ENCODE results near the gene C11orf65.
"Not testable (repeated sequence)": the region's sequence is repeated elsewhere in the genome, so short reads cannot be mapped to it uniquely, and the experiment has no call there.

The C11orf65 gene

DNA sequence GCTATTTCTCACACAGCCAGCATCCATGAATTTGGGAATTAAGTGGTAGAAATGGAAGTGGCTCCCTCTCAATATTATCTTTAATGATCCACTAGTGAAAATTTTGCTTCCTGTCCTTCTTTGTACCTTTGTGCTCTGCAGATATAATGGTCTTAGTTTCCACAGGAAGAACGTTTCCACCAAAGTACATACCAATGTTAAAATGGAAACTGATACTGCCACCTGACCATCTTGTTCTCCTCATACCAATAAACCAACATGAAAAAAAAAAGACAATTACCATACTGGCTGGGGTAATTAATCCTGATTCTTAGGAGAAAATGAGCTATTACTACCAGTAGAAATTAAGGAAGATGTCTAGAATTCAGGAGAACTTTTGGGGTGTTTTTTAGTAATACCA lies 32.3 kb downstream of the C11orf65 start:
- ChIA-PET POLR2A (ENCODE audit: low non-redundant PET) (no interaction called here), CTCF (no interaction called here)
- H3K27ac ChIP-seq = no peak overlapping the region
- no peak for DNase-seq (ENCODE audit: low spot score)
- TF ChIP-seq, protein P1, sequence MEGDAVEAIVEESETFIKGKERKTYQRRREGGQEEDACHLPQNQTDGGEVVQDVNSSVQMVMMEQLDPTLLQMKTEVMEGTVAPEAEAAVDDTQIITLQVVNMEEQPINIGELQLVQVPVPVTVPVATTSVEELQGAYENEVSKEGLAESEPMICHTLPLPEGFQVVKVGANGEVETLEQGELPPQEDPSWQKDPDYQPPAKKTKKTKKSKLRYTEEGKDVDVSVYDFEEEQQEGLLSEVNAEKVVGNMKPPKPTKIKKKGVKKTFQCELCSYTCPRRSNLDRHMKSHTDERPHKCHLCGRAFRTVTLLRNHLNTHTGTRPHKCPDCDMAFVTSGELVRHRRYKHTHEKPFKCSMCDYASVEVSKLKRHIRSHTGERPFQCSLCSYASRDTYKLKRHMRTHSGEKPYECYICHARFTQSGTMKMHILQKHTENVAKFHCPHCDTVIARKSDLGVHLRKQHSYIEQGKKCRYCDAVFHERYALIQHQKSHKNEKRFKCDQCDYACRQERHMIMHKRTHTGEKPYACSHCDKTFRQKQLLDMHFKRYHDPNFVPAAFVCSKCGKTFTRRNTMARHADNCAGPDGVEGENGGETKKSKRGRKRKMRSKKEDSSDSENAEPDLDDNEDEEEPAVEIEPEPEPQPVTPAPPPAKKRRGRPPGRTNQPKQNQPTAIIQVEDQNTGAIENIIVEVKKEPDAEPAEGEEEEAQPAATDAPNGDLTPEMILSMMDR (conservative IDR thresholded peaks at IDR 0.05; ENCODE audit: low read depth) = no peak

- ChIA-PET POLR2A (ENCODE audit: low non-redundant PET) (no interaction called here), CTCF (interaction anchor here (0.6 to 0.7 kb wide), 2 partner anchors 75 to 342 kb away, joined by 3 to 7 read pairs; no protein-coding TSS in a partner anchor)
- TF ChIP-seq, protein P1 (conservative IDR thresholded peaks at IDR 0.05; ENCODE audit: low read depth) = no peak
- no peak overlapping the region for H3K27ac ChIP-seq
- no peak for DNase-seq (ENCODE audit: low spot score)
Observed at GRCh38 chr11:108432783-108433182, 34.5 kb downstream of the C11orf65 start.

- ChIA-PET CTCF (no interaction called here), POLR2A (ENCODE audit: low non-redundant PET) (no interaction called here)
- no peak overlapping the region for H3K27ac ChIP-seq
- no peak for DNase-seq (ENCODE audit: low spot score)
- TF ChIP-seq, protein P1 (conservative IDR thresholded peaks at IDR 0.05; ENCODE audit: low read depth) = no peak
Observed at GRCh38 chr11:108431997-108432396, 35.3 kb downstream of the C11orf65 start.

- TF ChIP-seq, protein P1 (conservative IDR thresholded peaks at IDR 0.05; ENCODE audit: low read depth) = no peak
- POLR2A ChIA-PET (ENCODE audit: low non-redundant PET) = no interaction called here
- H3K27ac ChIP-seq = no peak overlapping the region
- CTCF ChIA-PET = no interaction called here
- DNase-seq (ENCODE audit: low spot score) = no peak
Observed at GRCh38 chr11:108431370-108431769, 36.0 kb downstream of the C11orf65 start.

GRCh38 chr11:108417551-108417950 lies 49.8 kb downstream of the C11orf65 start:
- DNase-seq (ENCODE audit: low spot score) = peak; percentile 6
- POLR2A ChIA-PET (ENCODE audit: low non-redundant PET); CTCF ChIA-PET; H3K27ac ChIP-seq: not testable (repeated sequence)

DNA sequence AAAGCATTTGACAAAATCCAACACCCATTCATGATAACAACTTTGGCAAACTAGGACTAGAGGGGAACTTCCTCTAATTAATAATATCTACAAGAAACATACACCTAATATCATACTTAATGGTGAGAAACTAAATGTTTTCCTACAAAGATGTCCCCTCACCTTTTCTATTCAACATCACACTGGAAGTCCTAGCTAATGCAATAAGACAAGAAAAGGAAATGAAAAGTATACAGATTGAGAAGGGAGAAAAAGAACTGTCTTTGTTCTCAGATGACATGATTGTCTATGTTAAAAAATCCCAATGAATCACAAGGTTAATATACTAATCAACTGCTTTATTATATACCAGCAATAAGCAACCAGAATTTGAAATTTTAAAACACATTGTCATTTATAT lies 52.4 kb downstream of the C11orf65 start:
- CTCF ChIA-PET = no interaction called here
- TF ChIP-seq, protein P1 (conservative IDR thresholded peaks at IDR 0.05; ENCODE audit: low read depth) = no peak

DNA sequence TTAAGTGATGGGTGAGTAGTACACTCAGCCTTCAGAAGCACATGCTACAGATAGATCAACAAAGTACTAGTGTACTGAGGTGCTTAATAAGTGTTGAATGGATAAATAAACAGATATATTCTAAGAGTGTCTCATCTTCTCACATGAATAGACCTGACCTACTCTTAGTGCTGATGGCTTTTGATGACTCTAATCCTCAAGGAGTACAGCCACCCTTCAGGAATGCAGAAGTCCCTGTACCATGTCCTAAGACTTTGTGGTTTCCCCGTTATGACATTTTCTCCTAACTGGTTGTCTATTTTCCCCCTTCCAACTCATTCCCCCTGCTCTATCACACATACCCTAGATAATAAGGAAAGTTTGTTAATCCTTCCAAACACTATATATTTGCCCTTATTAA lies 61.6 kb downstream of the C11orf65 start:
- CTCF ChIA-PET = no interaction called here
- DNase-seq (ENCODE audit: low spot score) = no peak
- POLR2A ChIA-PET (ENCODE audit: low non-redundant PET) = no interaction called here
- no peak overlapping the region for H3K27ac ChIP-seq
- TF ChIP-seq, protein P1 (conservative IDR thresholded peaks at IDR 0.05; ENCODE audit: low read depth) = no peak

More for the DNA sequence above, 52.4 kb downstream of the C11orf65 start:
- DNase-seq (ENCODE audit: low spot score) = no peak
- POLR2A ChIA-PET (ENCODE audit: low non-redundant PET) = no interaction called here
- H3K27ac ChIP-seq = no peak overlapping the region

All from RWPE1 (cell line).